ENCODE measurements around the gene PIGK.
A peak's percentile ranks its signal among the peaks of the same experiment; 100 is the strongest.

PIGK gene

DNA sequence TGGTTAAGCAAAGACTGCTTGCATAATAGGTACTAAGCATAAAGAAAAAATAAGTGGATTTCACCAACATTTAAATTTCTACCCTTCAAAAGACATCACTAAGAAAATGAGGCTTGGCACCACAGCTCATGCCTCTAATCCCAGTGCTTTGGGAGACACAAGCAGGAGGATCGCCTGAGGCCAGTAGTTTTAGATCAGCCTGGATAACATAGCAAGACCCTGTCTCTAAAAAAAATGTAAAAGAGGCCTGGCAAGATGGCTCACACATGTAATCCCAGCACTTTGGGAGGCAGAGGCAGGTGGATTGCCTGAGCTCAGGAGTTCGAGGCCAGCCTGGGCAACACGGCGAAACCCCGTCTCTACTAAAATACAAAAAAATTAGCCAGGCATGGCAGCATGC is 73.0 kb downstream of the PIGK start:
- Histone ChIP-seq H3K4me3 (replicated peaks; ENCODE audit: low read depth, low read length) (no peak overlapping the region), H3K27me3 (replicated peaks; ENCODE audit: control insufficient read depth, insufficient read depth, low read length) (no peaks in the 10 kb centered on the region), H3K36me3 (ENCODE audit: control insufficient read depth, insufficient read depth, low read length) (no peaks in the 10 kb centered on the region)
- no peak for DNase-seq (ENCODE audit: extremely low read depth, insufficient read length)
- TF ChIP-seq, protein P1, sequence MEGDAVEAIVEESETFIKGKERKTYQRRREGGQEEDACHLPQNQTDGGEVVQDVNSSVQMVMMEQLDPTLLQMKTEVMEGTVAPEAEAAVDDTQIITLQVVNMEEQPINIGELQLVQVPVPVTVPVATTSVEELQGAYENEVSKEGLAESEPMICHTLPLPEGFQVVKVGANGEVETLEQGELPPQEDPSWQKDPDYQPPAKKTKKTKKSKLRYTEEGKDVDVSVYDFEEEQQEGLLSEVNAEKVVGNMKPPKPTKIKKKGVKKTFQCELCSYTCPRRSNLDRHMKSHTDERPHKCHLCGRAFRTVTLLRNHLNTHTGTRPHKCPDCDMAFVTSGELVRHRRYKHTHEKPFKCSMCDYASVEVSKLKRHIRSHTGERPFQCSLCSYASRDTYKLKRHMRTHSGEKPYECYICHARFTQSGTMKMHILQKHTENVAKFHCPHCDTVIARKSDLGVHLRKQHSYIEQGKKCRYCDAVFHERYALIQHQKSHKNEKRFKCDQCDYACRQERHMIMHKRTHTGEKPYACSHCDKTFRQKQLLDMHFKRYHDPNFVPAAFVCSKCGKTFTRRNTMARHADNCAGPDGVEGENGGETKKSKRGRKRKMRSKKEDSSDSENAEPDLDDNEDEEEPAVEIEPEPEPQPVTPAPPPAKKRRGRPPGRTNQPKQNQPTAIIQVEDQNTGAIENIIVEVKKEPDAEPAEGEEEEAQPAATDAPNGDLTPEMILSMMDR (IDR thresholded peaks at IDR 0.05; ENCODE audit: insufficient read depth, low read length, poor library complexity, severe bottlenecking), result no peak

DNA sequence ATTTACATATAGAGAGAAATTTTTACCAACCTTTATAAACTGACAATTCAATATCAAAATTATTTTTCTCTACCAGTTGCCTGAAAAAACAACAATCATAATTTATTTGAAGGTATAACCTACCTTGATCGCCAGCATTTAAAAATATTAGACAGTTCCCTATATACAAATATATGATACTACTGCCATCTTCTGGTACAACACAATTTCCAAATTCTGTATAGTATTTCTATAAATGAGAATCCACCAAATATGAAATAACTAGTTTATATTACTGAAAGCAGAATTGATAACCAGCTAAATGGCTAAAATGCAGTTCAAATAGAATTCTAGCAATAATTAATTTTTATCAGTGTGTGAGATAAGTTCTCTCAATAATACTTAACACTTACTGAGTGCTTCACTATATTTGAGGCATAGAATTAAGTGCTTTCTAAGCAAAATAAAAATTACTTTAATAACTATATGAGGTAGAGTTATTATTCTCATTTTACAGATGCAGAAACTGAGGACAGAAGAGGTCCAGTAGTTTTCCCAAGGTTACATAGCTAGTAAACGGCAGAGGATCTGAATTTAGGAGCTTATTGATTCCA is 75.6 kb downstream of the PIGK start:
- no peaks in the 10 kb centered on the region for H3K36me3 ChIP-seq (ENCODE audit: control insufficient read depth, insufficient read depth, low read length)
- H3K4me3 ChIP-seq (replicated peaks; ENCODE audit: low read depth, low read length), result no peak overlapping the region
- H3K27me3 ChIP-seq (replicated peaks; ENCODE audit: control insufficient read depth, insufficient read depth, low read length), result no peaks in the 10 kb centered on the region
- DNase-seq (ENCODE audit: extremely low read depth, insufficient read length), result no peak
- TF ChIP-seq, protein P1 (IDR thresholded peaks at IDR 0.05; ENCODE audit: insufficient read depth, low read length, poor library complexity, severe bottlenecking), result peak; percentile 16

GRCh38 chr1:77139389-77139788 is 79.8 kb downstream of the PIGK start:
- TF ChIP-seq, protein P1 (IDR thresholded peaks at IDR 0.05; ENCODE audit: insufficient read depth, low read length, poor library complexity, severe bottlenecking), result no peak

GRCh38 chr1:77134359-77134758 is 84.9 kb downstream of the PIGK start:
- Histone ChIP-seq H3K27me3 (replicated peaks; ENCODE audit: control insufficient read depth, insufficient read depth, low read length) (no peaks in the 10 kb centered on the region), H3K4me3 (replicated peaks; ENCODE audit: low read depth, low read length) (no peak overlapping the region), H3K36me3 (ENCODE audit: control insufficient read depth, insufficient read depth, low read length) (no peaks in the 10 kb centered on the region)
- DNase-seq (ENCODE audit: extremely low read depth, insufficient read length), result no peak
- TF ChIP-seq, protein P1 (IDR thresholded peaks at IDR 0.05; ENCODE audit: insufficient read depth, low read length, poor library complexity, severe bottlenecking), result no peak

More at GRCh38 chr1:77139389-77139788, 79.8 kb downstream of the PIGK start:
- Histone ChIP-seq H3K27me3 (replicated peaks; ENCODE audit: control insufficient read depth, insufficient read depth, low read length) (no peaks in the 10 kb centered on the region), H3K4me3 (replicated peaks; ENCODE audit: low read depth, low read length) (no peak overlapping the region), H3K36me3 (ENCODE audit: control insufficient read depth, insufficient read depth, low read length) (no peaks in the 10 kb centered on the region)
- no peak for DNase-seq (ENCODE audit: extremely low read depth, insufficient read length)

- DNase-seq (ENCODE audit: extremely low read depth, insufficient read length), result no peak
- Histone ChIP-seq H3K36me3 (ENCODE audit: control insufficient read depth, insufficient read depth, low read length) (no peaks in the 10 kb centered on the region), H3K4me3 (replicated peaks; ENCODE audit: low read depth, low read length) (no peak overlapping the region), H3K27me3 (replicated peaks; ENCODE audit: control insufficient read depth, insufficient read depth, low read length) (no peaks in the 10 kb centered on the region)
- TF ChIP-seq, protein P1 (IDR thresholded peaks at IDR 0.05; ENCODE audit: insufficient read depth, low read length, poor library complexity, severe bottlenecking), result no peak
Measured at GRCh38 chr1:77133731-77134358, 85.4 kb downstream of the PIGK start.
